Subcutaneous adipose tissue (tissue), 4 donors: ENCODE data around the gene POLRMT. TPM values are rescaled to one million over a fixed set of nuclear protein-coding genes. Genes with fewer than 3 reads are reported as not detected.

ENCODE experiments used
- CTCF ChIP-seq: fragments of 450-650 bp; IDR thresholded peaks from one replicate; pipeline ENCODE4 v1.5.1; 2016; ENCODE audit warnings: low read depth, mild to moderate bottlenecking, control low read depth, antibody characterized with exemption, moderate library complexity
- total RNA-seq, 4 donors: library from RNA; depleted of rRNA; stranded (reverse); fragments of >200 nt; gene quantifications; one replicate each; pipeline ENCODE4 v1.1.0, GENCODE V29; 2016

The POLRMT gene
- total RNA-seq, 4 donors from 2014 or later: 11.9 to 41.4 (median 14.7) TPM

DNA sequence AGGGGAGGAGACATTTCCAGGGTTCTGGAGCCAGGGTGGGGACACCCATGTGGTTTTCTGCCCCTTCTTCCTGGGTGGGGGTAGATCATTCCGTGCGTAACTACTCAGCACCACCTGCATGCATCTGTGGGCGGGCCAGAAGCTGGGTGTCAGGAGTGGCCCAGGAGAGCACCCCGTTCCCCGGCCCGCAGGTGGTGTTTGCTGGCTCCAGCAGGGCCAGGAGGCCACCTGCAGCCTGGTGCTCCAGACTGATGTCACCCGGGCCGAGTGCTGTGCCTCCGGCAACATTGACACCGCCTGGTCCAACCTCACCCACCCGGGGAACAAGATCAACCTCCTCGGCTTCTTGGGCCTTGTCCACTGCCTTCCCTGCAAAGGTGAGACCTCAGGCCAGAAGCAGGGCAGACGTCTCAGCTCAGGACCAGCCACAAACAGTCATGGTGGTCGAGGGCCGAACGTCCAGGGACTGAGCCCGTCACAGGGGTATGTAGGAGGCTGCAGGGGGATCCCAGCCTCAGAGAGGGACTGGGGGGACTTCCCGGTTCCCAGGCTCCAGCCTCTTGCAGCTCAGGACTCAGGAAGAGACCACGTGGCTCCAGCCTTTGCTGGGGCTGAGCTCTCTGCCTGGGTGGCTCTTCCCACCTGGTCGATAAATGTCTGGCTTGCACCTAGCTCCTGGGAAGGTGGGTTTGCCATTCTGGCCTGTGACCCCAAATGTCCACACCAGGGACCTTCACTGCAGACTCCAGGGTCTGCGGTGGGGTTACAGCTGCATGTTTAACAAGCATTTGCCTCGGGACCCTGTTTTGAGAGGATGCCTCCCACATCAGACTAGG, 44.5 kb upstream of the POLRMT start:
- TF ChIP-seq CTCF: no peak

DNA sequence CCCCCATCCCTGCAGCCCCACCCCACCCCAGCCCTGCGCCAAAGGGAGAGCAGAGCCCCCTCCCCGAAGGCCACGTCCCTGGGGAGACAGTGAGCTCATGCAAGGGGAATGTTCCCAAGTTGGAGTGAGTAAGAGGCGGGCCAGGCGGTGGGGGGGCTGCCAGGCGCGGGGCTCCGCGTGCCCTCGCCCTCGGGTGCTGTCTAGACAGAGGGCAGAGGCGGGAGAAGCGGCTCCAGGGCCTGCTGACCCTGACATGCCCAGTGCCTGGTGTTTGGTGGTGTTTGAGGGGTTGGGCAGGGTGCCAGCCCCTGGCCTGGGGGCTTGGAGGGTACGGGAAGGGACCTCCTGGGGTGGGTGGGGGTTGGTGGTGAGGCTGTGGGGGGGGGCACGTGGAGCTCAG, 43.9 kb upstream of the POLRMT start:
- TF ChIP-seq CTCF: no peak

GRCh38 chr19:676339-677105, 43.2 kb upstream of the POLRMT start, which contains the start of gene FSTL3:
Gene FSTL3 (plus strand): TSS chr19:676392. CDS start chr19:676424, 32 bp downstream.
- TF ChIP-seq CTCF: no peak

DNA sequence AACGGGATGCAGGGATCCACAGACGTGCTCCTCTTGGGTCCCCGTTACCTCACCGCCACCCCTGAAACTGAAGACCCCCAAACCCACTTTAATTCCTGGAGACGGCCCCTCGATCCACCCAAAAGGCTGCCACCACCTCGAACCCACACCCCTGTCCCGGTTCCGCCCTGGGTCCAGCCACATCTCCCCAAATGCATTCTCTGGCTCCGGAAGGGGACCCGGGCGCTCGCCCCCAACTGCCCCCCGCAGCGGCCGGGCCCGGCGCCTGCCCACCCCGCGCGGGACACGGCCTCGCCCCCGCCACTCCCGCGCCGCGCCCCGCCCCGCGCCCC, 42.6 kb upstream of the POLRMT start:
- no peak for TF ChIP-seq CTCF

GRCh38 chr19:674282-675151, 41.2 kb upstream of the POLRMT start:
- TF ChIP-seq CTCF: no peak

DNA sequence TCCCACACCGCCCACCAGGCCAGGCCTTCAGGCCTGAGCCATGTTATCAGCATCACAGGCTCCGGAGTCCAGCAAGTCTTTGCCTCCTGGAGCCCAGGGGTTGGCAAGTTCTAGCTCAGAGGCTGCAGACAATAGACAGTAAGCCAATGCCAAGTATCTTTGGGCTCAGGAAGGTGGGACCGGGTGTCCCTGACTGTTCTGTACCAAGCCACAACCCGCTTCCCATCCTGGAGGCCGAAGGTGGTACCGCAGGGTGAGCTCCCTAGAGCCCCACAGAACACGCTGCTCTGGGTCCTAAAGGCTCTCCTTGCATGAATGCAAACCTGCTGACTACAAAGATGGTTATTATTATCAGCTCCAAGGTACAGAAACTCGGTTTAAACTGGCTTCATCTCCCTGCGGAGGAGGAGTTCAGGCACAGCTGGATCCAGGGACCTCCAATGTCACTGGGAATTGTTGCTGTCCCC, 37.3 kb upstream of the POLRMT start:
- TF ChIP-seq CTCF: no peak
